Peyer's patch (tissue), 4 donors: ENCODE data around the gene TDRD10. TPM values are rescaled to one million over a fixed set of nuclear protein-coding genes. Genes with fewer than 3 reads are reported as not detected.
A peak's percentile ranks its signal among the peaks of the same experiment; 100 is the strongest.

Experiments
- DNase-seq, 3 donors: peaks; one replicate each; pipeline ENCODE4 v3.0.0-alpha.2; 2017 to 2019
- H3K27ac ChIP-seq, 4 donors: fragments of 200-600 bp; sonication (generic); one replicate each; pipeline ENCODE4 v1.5.1; 2016 to 2019
- H3K27me3 ChIP-seq, 2 donors: fragments of 200-600 bp; sonication (generic); one replicate each; pipeline ENCODE4 v1.5.1; 2019
- H3K36me3 ChIP-seq, 3 donors: fragments of 200-600 bp; sonication (generic); one replicate each; pipeline ENCODE4 v1.5.1; 2016 to 2019
- H3K4me1 ChIP-seq, 4 donors: fragments of 200-600 bp; sonication (generic); one replicate each; pipeline ENCODE4 v1.5.1; 2016 to 2019
- H3K4me3 ChIP-seq, 4 donors: fragments of 200-600 bp; sonication (generic); 1 replicate in 3 of 4; 2 replicates in 1 of 4; pipeline ENCODE4 v1.5.1; 2016 to 2019; ENCODE audit warnings: mild to moderate bottlenecking in 1 of 4
- H3K9me3 ChIP-seq, 4 donors: fragments of 200-600 bp; sonication (generic); one replicate each; pipeline ENCODE4 v1.5.1; 2016 to 2019; ENCODE audit warnings: mild to moderate bottlenecking in 1 of 4
- POLR2A ChIP-seq, 2 donors: fragments of 450-650 bp; IDR thresholded peaks; one replicate each; pipeline ENCODE4 v1.5.1; 2017; ENCODE audit warnings: antibody characterized with exemption in 2 of 2, mild to moderate bottlenecking in 2 of 2, moderate library complexity in 2 of 2
- total RNA-seq, 4 donors: library from RNA; depleted of rRNA; stranded (reverse); fragments of >200 nt; gene quantifications; one replicate each; pipeline ENCODE4 v1.1.0, GENCODE V29; 2016
- TF ChIP-seq, protein P1 (sequence below), 6 experiments: fragments of 450-650 bp in 4 of 6; fragments of 200-600 bp in 2 of 6; sonication (generic) in 1 of 6; IDR thresholded peaks; one replicate each; pipeline ENCODE4 v1.5.1; 2017 to 2019; ENCODE audit warnings: antibody characterized with exemption in 6 of 6, mild to moderate bottlenecking in 3 of 6, moderate library complexity in 1 of 6

Gene TDRD10
- total RNA-seq, 4 donors from 2014 or later: 0.53 to 3.5 (median 1.6) TPM; not detected in 1

DNA sequence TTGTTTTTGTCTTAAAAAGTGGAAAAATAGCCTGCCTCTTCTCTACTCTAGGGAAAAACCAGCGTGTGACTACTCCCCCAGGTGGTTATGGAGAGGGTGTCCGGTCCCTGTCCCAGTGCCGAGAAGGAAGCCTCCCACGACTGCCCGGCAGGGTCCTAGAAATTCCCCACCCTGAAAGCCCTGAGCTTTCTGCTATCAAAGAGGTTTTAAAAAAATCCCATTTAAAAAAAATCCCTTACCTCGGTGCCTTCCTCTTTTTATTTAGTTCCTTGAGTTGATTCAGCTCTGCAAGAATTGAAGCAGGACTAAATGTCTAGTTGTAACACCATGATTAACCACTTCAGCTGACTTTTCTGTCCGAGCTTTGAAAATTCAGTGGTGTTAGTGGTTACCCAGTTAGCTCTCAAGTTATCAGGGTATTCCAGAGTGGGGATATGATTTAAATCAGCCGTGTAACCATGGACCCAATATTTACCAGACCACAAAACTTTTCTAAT, 35.0 kb upstream of the TDRD10 start:
- H3K27ac ChIP-seq: peak overlapping the region in 2 of 4 donors; percentile 7 to 20
- no peak overlapping the region for H3K4me3 ChIP-seq
- TF ChIP-seq, protein P1, sequence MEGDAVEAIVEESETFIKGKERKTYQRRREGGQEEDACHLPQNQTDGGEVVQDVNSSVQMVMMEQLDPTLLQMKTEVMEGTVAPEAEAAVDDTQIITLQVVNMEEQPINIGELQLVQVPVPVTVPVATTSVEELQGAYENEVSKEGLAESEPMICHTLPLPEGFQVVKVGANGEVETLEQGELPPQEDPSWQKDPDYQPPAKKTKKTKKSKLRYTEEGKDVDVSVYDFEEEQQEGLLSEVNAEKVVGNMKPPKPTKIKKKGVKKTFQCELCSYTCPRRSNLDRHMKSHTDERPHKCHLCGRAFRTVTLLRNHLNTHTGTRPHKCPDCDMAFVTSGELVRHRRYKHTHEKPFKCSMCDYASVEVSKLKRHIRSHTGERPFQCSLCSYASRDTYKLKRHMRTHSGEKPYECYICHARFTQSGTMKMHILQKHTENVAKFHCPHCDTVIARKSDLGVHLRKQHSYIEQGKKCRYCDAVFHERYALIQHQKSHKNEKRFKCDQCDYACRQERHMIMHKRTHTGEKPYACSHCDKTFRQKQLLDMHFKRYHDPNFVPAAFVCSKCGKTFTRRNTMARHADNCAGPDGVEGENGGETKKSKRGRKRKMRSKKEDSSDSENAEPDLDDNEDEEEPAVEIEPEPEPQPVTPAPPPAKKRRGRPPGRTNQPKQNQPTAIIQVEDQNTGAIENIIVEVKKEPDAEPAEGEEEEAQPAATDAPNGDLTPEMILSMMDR (IDR thresholded peaks at IDR 0.05): peak in 1 of 6 experiments; percentile 9
- TF ChIP-seq POLR2A (IDR thresholded peaks at IDR 0.05): no peak
- peaks cover 0 to 16% (median 4%) of the 10 kb centered on the region in 4 donors for H3K4me1 ChIP-seq
- no peak for DNase-seq
- peaks cover 0 to 17% (median 0%) of the 10 kb centered on the region in 3 donors for H3K36me3 ChIP-seq
- H3K9me3 ChIP-seq: no peaks in the 10 kb centered on the region
- no peaks in the 10 kb centered on the region for H3K27me3 ChIP-seq

DNA sequence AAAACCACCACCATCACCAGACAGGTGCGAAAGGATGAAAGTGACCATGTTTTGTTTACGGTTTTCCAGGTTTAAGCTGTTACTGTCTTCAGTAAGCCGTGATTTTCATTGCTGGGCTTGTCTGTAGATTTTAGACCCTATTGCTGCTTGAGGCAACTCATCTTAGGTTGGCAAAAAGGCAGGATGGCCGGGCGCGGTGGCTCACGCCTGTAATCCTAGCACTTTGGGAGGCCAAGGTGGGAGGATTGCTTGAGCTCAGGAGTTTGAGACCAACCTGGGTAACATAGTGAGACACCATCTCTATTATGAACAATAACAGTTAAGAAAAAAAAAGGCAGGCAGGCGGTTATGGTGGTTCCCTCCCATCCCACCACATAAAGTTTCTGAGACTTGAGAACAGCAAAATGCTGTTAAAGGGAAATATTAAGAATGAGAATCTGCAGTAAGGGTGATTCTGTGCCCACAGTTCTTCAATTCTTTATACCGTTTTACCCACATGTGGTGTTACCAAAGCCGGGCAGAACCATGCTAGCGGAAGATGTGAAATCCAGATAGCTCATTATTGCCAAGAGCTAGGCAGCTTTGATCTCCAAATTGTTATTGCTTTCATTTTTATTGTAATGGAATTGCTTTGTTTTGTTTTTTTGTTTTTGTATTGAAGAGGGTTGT, 34.5 kb upstream of the TDRD10 start:
- Histone ChIP-seq H3K9me3 (no peaks in the 10 kb centered on the region), H3K27ac (no peak overlapping the region), H3K36me3 (peaks cover 0 to 11% (median 0%) of the 10 kb centered on the region in 3 donors), H3K4me3 (no peak overlapping the region), H3K4me1 (peaks cover 0 to 10% (median 4%) of the 10 kb centered on the region in 4 donors), H3K27me3 (no peaks in the 10 kb centered on the region)
- TF ChIP-seq, protein P1 (IDR thresholded peaks at IDR 0.05): no peak
- no peak for TF ChIP-seq POLR2A (IDR thresholded peaks at IDR 0.05)
- no peak for DNase-seq

DNA sequence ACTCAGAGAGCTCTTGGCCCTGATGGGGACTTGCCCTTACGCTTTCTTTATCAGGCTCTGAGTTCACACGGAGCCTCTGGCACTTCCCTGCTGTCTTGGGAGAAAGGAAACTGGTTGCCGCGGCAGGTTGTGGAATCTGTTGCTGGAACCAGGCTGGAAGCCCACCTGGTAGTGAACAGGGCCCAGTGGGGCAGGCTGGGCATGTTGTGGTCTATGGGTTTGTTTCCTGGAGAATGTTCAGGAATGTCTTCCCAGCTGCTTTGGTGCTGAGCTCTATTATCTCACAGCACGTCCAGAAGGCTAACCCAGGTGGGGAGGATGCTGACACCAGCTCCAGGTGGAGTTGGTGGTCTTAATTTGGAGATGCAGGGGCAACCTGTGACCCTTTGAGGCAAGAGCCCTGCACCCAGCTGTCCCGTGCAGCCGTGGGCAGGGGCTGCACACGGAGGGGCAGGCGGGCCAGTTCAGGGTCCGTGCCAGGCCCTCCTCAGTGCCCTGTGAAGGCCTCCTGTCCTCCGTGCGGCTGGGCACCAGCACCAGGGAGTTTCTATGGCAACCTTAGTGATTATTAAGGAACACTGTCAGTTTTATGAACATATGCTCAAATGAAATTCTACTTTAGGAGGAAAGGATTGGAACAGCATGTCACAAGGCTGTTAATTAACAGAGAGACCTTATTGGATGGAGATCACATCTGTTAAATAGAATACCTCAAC, 33.3 kb upstream of the TDRD10 start:
- Histone ChIP-seq H3K4me3 (no peak overlapping the region), H3K27me3 (no peaks in the 10 kb centered on the region), H3K27ac (no peak overlapping the region), H3K9me3 (no peaks in the 10 kb centered on the region), H3K4me1 (peaks cover 0 to 2% (median 0%) of the 10 kb centered on the region in 4 donors), H3K36me3 (peaks cover 0 to 10% (median 0%) of the 10 kb centered on the region in 3 donors)
- TF ChIP-seq, protein P1 (IDR thresholded peaks at IDR 0.05): no peak
- TF ChIP-seq POLR2A (IDR thresholded peaks at IDR 0.05): no peak
- DNase-seq: no peak

DNA sequence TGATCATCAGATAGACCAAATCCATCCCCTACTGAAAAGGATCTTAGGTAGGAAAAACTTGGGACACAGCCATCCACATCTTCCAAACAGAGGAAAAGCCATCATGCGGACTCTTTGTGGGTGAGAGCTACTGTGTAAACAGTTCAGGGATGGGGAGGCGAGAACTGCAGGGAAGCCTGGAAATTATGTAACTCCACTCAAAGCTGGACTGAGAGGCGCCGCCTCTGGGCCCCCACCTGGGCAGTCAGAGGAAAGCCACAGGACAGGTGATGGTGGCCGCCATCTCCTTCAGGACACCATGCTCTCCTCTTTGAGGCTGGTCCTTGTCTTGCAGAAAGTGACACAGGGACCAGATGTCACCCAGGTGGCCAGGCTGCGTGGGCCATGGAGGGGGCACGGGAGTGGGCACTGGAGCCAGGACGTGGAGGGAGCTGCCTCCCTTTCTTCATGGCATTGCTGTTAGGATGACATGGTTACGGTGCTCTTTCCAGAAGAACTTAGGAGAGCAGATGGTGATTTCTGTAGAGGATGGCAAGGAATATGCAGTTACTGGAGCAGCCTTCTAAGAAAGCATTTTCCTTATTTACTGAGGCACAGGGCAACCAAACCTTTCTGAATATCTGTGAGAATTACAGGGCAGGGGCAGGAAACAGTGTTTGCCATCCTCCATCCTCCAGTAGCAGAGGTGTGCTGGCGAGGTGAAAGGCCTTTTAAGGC, 32.0 kb upstream of the TDRD10 start:
- Histone ChIP-seq H3K27ac (no peak overlapping the region), H3K4me1 (peaks cover 0 to 12% (median 0%) of the 10 kb centered on the region in 4 donors), H3K36me3 (peaks cover 0 to 7% (median 0%) of the 10 kb centered on the region in 3 donors), H3K27me3 (no peaks in the 10 kb centered on the region), H3K4me3 (no peak overlapping the region), H3K9me3 (no peaks in the 10 kb centered on the region)
- DNase-seq: no peak
- TF ChIP-seq POLR2A (IDR thresholded peaks at IDR 0.05): no peak
- TF ChIP-seq, protein P1 (IDR thresholded peaks at IDR 0.05): no peak

DNA sequence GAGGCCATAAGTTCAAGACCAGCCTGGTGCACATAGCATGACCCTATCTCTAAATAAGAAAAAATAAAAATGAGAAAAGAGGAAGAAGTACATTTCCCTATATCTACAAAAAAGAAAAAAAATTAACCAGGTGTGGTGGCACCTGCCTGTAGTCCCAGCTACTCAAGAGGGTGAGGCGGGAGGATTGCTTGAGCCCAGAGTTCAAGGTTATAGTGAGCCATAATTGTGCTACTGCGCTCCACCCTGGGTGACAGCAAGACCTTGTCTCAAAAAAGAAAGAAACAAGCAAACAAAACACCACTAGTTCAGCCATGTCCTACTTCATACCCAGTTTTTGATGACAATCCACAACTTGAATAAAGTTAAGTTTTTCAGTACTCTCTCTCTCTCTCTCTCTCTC, 30.7 kb upstream of the TDRD10 start:
- H3K9me3 ChIP-seq: no peaks in the 10 kb centered on the region
- no peaks in the 10 kb centered on the region for H3K36me3 ChIP-seq
- H3K27ac ChIP-seq: peak overlapping the region in 1 of 4 donors; percentile 38
- DNase-seq: peak in 1 of 3 donors; percentile 57
- H3K27me3 ChIP-seq: no peaks in the 10 kb centered on the region
- TF ChIP-seq, protein P1 (IDR thresholded peaks at IDR 0.05): no peak
- no peak for TF ChIP-seq POLR2A (IDR thresholded peaks at IDR 0.05)
- no peak overlapping the region for H3K4me3 ChIP-seq
- H3K4me1 ChIP-seq: peaks cover 0 to 12% (median 0%) of the 10 kb centered on the region in 4 donors
